KG1 (cell line): ENCODE data around the gene RELN.
"Not testable (repeated sequence)": the region's sequence is repeated elsewhere in the genome, so short reads cannot be mapped to it uniquely, and the experiment has no call there.

ENCODE experiments used
- DNase-seq: peaks from one replicate; lab custom pipeline; 2025; lab: John Stamatoyannopoulos, UW

RELN gene

GRCh38 chr7:103486873-103487272 is 502.6 kb downstream of the RELN start:
- DNase-seq, result not testable (repeated sequence)

DNA sequence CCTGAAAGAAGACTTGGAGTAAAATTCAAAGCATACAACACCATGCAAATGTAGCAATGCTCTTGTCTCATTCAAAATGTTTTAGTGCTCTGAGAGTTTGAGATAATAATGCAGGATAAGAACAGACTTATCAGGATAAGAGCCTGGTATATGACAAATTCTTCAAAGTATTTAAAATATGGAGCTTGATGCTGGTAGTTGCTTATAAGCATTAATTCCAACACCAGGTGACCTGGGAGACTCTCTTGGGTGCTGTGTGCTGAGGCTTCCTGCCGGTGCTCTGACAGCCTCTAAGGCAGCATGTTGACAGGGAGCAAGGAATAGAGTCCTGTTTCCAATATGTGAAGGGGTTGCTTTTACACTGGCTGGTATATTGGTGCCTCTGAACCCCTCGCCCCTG is 508.7 kb downstream of the RELN start:
- DNase-seq, result no peak

- DNase-seq, result no peak
Measured at GRCh38 chr7:103474956-103475355, 514.5 kb downstream of the RELN start.

DNA sequence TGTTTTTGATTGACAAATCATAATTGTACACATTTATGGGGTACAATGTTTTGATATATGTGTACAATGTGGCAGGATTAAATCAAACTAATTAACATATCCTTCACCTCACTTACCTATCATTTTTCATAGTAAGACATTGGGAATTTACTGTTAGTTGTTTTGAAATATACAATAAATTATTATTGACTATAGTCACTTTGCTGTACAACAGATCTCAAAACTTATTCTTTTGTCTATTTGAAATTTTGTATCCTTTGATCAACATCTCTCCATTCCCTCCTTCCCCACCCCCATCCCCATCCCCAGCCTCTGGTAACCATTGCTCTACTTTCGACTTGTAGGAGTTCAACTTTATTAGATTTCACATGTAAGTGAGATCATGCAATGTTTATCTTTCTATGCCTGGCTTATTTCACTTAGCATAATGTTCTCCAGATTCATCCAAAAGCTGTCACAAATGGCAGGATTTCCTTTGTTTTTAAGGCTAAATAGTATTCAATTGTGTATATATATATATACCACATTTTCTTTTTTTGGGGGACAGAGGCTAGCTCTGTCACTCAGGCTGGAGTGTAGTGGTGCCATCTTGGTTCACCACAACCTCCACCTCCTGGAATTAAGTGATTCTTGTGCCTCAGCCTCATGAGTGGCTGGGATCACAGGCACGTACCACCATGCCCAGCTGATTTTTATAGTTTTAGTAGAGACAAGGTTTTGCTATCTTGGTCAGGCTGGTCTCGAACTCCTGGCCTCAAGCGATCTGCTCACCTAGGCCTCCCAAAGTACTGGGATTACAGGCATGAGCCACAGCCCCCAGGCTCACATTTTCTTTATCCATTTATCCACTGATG is 520.1 kb downstream of the RELN start:
- no peak for DNase-seq

DNA sequence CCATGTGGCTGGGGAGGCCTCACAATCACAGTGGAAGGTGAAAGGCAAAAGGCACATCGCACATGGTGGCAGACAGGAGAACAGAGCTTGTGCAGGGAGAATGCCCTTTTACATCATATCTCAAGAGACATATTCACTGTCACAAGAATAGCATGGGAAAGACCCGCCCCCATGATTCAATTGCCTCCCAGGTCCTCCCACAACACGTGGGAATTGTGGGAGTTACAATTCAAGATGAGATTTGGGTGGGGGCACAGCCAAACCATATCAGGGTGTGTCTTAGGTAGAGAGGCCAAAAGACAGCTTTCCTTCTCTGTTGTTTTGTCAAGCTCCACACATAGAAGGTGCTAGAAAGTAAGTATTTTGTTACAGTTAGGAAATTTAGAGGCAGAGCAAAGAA is 522.6 kb downstream of the RELN start:
- DNase-seq, result no peak

- DNase-seq, result no peak
Measured at GRCh38 chr7:103462358-103462757, 527.1 kb downstream of the RELN start.

DNA sequence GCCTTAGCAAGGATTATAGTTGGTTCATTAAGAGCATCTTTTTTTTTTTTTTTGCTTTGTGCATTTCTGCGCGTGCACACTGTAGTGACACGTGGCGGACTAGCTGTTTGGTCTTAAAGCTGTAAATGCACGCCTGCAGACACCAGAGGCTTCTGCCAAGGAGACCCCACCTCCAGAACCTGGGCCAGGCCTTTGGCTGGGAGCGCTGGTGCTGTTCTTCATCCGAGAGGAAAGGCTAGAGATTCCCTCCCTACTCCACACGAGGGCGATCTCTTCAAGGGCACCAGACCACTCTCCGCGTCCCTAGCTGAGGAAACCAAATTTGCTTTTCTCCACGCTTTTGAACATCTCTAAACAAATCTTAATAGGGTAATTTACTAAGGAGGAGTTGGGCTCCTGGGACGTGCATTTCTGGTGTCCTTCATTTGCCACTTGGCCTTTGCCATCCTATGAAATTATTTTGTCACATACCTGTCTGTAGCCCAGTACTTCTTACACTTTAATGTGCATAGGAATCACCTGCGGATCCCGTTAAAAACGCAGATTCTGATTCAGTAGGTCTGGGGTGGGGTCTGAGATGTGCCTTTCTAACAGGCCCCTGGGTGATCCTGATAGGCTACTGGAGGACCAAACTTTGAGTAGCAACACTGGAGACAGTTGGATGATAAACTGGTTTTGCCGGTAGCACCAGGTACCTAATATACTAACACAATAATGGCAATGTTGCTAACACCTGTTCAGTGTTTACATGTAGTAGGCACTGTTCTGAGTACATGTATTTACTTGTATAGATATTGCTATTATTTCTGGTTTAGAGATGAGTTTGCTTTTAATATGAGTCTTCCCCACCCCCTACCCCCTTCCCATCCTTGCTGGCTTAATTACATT is 542.1 kb downstream of the RELN start:
- no peak for DNase-seq

DNA sequence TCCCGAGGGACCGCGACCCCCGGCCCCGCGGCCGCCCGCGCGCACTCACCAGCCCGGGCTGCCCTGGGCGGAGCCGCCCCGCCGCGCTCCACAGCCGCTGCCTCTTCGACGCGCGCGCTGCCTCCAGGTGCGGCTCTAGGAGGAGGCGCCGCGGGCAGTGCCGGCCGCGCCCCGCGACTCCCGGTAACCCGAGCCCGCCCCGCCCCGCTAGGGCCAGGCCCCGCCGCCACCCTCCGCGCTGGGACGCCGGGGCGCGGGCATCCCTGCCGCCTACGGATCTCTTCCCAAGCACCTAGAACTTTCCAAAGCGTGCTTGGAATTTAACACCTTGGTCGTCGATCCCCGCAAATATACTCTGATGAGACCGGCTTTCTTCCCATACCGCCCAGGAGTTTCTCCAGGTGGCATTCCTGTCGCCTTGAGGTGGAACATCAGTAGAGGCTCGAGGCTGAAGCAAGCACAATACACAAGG is 543.4 kb downstream of the RELN start, which contains the start of gene SLC26A5:
Gene SLC26A5 (minus strand): TSS at position 159 of the 472 bp plus-strand sequence. CDS start 24,693 bp downstream, outside the sequence.
- DNase-seq, result no peak

GRCh38 chr7:103445228-103446048 is 544.0 kb downstream of the RELN start:
- DNase-seq, result no peak

GRCh38 chr7:103439661-103440060 is 549.8 kb downstream of the RELN start:
- no peak for DNase-seq

DNA sequence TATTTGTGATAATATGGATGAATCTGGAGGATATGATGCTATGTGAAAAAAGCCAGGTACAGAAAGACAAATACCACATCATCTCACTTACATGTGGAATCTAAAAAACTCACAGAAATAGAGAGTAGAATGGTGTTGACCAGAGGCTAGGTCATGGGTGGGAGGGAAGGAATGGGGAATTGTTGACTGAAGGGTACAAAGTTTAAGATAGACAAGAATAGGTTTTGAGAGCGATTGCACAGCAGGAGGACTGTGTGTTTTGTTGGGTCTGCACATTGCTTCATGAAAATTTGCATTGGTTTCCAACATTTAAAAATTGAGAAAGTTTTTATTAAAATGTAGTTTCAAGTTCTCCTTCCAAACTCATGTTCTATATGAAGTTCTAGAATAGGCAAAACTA is 551.8 kb downstream of the RELN start:
- DNase-seq, result no peak

- DNase-seq, result no peak
Measured at GRCh38 chr7:103432712-103433111, 556.7 kb downstream of the RELN start.

DNA sequence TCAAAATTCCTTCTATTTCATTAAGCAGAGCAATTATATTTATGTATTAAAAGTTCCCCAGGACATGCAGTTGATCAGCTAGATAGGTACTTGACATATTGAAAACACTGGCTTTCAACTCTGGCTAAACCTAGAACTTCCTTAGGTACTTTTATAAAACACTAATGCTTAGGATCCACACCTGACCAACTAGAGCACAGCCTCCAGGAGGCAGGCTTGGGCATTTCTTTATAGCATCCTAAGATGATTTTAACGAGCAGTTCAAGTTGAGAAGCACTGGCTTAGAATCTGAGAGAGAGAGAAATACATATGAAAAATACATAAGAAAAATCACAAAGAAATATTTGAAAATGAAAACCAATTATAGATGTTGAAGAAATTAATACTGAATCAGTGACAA is 564.3 kb downstream of the RELN start:
- DNase-seq, result no peak

- DNase-seq, result no peak
Measured at GRCh38 chr7:103423467-103424179, 565.8 kb downstream of the RELN start.
